Measurements from ENCODE around the gene IL4I1.

IL4I1 gene

GRCh38 chr19:49849433-49850220, 47.1 kb downstream of the IL4I1 start:
- H3K4me3 ChIP-seq (ENCODE audit: insufficient read depth, low read depth, low read length), result peak overlapping the region; percentile 62
- no peaks in the 10 kb centered on the region for H3K27me3 ChIP-seq (ENCODE audit: control insufficient read depth, insufficient read depth, low read length, poor library complexity, severe bottlenecking)
- peaks cover 24% of the 10 kb centered on the region for H3K4me1 ChIP-seq (ENCODE audit: control insufficient read depth, insufficient read depth, low read length)
- H3K27ac ChIP-seq (ENCODE audit: insufficient read depth, low read depth, low read length, poor library complexity, severe bottlenecking), result no peak overlapping the region
- WGBS, 2 experiments, result 91 to 92% methylated on average over 15 of the region's 15 CpGs
- no peaks in the 10 kb centered on the region for H3K9me3 ChIP-seq (ENCODE audit: control insufficient read depth, low read length)
- peaks cover 5% of the 10 kb centered on the region for H3K36me3 ChIP-seq (ENCODE audit: control insufficient read depth, insufficient read depth, low read length)

GRCh38 chr19:49848938-49849337, 47.7 kb downstream of the IL4I1 start:
- no peak overlapping the region for H3K4me3 ChIP-seq (ENCODE audit: insufficient read depth, low read depth, low read length)
- WGBS, 2 experiments, result 94 to 96% methylated on average over 3 of the region's 3 CpGs

DNA sequence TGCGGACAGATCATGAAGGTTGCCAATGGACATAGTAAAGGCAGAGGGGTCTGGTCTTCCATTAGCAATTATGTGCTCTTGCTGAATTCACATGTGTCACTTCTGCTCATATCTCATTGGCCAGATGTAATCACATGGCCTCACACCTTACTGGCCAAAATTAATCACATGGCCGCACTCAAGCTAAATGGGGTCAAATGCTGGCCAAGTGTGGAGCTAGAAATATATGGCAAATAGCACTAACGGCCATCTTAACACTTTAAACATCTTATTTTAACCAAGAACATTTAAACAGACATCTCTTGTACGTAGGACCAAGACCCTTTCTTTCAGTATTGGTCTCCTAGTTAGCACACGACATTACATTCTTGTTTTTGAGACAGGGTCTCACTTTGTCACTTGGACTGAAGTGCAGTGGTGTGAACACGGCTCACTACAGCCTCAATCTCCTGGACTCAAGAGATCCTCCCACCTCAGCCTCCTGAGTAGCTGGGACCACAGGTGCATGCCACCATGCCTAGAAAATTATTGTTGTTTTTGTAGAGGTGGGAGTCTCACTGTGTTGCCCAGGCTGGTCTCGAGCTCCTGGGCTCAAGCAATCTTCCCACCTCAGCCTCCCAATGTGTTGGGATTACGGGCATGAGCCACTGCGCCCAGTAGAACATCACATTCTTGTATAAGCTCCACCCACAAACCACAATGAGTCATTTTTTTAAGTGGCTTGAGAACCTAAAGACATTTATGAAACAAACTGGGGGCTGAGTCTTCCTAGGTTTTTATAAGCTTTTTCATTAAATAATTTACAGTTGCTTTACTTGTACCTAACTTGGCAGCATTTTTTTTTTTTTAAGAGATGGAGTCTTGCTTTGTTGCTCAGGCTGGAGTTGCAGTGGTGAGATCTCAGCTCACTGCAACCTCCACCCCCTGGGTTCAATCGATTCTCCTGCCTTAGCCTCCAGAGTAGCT, 48.7 kb downstream of the IL4I1 start:
- WGBS, 2 experiments, result 96% methylated on average over 10 of the region's 10 CpGs
- no peaks in the 10 kb centered on the region for H3K27me3 ChIP-seq (ENCODE audit: control insufficient read depth, insufficient read depth, low read length, poor library complexity, severe bottlenecking)
- H3K36me3 ChIP-seq (ENCODE audit: control insufficient read depth, insufficient read depth, low read length), result peaks cover 5% of the 10 kb centered on the region
- no peak overlapping the region for H3K4me3 ChIP-seq (ENCODE audit: insufficient read depth, low read depth, low read length)
- peaks cover 13% of the 10 kb centered on the region for H3K4me1 ChIP-seq (ENCODE audit: control insufficient read depth, insufficient read depth, low read length)
- H3K9me3 ChIP-seq (ENCODE audit: control insufficient read depth, low read length), result no peaks in the 10 kb centered on the region
- H3K27ac ChIP-seq (ENCODE audit: insufficient read depth, low read depth, low read length, poor library complexity, severe bottlenecking), result no peak overlapping the region

More at GRCh38 chr19:49848938-49849337, 47.7 kb downstream of the IL4I1 start:
- H3K36me3 ChIP-seq (ENCODE audit: control insufficient read depth, insufficient read depth, low read length), result peaks cover 5% of the 10 kb centered on the region
- H3K4me1 ChIP-seq (ENCODE audit: control insufficient read depth, insufficient read depth, low read length), result peaks cover 22% of the 10 kb centered on the region
- no peak overlapping the region for H3K27ac ChIP-seq (ENCODE audit: insufficient read depth, low read depth, low read length, poor library complexity, severe bottlenecking)
- H3K27me3 ChIP-seq (ENCODE audit: control insufficient read depth, insufficient read depth, low read length, poor library complexity, severe bottlenecking), result no peaks in the 10 kb centered on the region
- H3K9me3 ChIP-seq (ENCODE audit: control insufficient read depth, low read length), result no peaks in the 10 kb centered on the region

DNA sequence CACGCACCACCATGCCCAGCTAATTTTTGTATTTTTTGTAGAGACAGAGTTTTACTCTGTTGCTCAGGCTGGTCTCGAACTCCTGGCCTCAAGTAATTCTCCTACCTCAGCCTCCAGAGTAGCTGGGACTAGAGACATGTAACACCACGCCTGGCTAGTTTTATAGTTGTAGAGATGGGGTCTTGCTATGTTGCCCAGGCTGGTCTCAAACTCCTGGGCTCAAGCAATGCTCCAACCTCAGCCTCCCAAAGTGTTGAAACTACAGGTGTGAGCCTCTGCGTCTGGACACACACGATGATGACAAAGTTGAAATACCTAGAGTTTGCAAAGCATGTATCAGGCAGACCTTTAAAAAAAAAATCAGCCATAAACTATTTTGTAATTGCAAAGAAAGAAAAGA, 50.3 kb downstream of the IL4I1 start:
- no peak overlapping the region for H3K27ac ChIP-seq (ENCODE audit: insufficient read depth, low read depth, low read length, poor library complexity, severe bottlenecking)
- 70 to 75% methylated on average over 5 of the region's 5 CpGs for WGBS, 2 experiments

GRCh38 chr19:49845414-49845813, 51.3 kb downstream of the IL4I1 start:
- no peaks in the 10 kb centered on the region for H3K27me3 ChIP-seq (ENCODE audit: control insufficient read depth, insufficient read depth, low read length, poor library complexity, severe bottlenecking)
- no peaks in the 10 kb centered on the region for H3K9me3 ChIP-seq (ENCODE audit: control insufficient read depth, low read length)
- WGBS, 2 experiments, result 90 to 92% methylated on average over 3 of the region's 3 CpGs
- peaks cover 3% of the 10 kb centered on the region for H3K4me1 ChIP-seq (ENCODE audit: control insufficient read depth, insufficient read depth, low read length)
- H3K4me3 ChIP-seq (ENCODE audit: insufficient read depth, low read depth, low read length), result no peak overlapping the region
- H3K36me3 ChIP-seq (ENCODE audit: control insufficient read depth, insufficient read depth, low read length), result peaks cover 11% of the 10 kb centered on the region
- no peak overlapping the region for H3K27ac ChIP-seq (ENCODE audit: insufficient read depth, low read depth, low read length, poor library complexity, severe bottlenecking)

More for the DNA sequence above, 50.3 kb downstream of the IL4I1 start:
- Histone ChIP-seq H3K9me3 (ENCODE audit: control insufficient read depth, low read length) (no peaks in the 10 kb centered on the region), H3K4me3 (ENCODE audit: insufficient read depth, low read depth, low read length) (no peak overlapping the region), H3K4me1 (ENCODE audit: control insufficient read depth, insufficient read depth, low read length) (peaks cover 3% of the 10 kb centered on the region), H3K27me3 (ENCODE audit: control insufficient read depth, insufficient read depth, low read length, poor library complexity, severe bottlenecking) (no peaks in the 10 kb centered on the region), H3K36me3 (ENCODE audit: control insufficient read depth, insufficient read depth, low read length) (peaks cover 5% of the 10 kb centered on the region)

DNA sequence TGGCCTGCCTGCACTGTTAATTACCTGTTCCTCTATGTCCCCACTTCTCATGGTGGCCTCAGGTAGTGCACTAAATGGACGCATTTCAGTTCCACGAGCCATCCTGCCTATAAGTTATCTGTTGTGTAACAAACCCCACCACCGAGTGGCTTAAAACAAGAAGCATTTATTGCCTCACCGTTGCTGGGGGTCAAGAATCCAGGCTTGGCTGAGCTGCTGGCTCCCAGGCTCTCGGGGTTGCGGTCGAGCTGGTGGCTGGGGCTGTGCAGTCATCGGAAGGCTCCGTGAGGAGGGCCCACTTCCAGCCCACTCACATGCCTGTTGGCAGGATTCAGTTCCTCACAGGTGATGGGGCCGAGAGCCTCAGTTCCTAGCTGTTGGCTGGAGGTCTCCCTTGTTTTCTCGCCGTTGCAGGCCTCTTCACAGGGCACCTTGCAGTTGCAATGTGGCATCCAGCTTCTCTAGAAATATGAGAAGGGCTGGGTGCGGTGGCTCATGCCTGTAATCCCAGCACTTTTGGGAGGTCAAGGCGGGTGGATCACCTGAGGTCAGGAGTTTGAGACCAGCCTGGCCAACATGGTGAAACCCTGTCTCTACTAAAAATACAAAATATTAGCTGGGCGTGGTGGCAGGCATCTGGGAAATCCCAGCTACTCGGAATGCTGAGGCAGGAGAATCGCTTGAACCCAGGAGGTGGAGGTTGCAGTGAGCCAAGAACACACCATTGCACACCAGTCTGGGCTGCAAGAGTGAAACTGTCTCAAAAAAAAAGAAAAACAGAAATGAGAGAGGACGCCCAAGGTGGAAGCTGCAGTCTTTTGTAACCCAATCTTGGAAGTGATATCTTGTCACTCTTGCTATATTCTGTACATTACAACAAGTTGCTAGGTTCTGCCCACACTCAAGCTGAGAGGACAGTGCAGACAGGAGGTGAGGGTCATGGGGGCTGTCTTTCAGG, 52.3 kb downstream of the IL4I1 start:
- Histone ChIP-seq H3K27me3 (ENCODE audit: control insufficient read depth, insufficient read depth, low read length, poor library complexity, severe bottlenecking) (no peaks in the 10 kb centered on the region), H3K27ac (ENCODE audit: insufficient read depth, low read depth, low read length, poor library complexity, severe bottlenecking) (no peak overlapping the region), H3K36me3 (ENCODE audit: control insufficient read depth, insufficient read depth, low read length) (peaks cover 7% of the 10 kb centered on the region), H3K4me3 (ENCODE audit: insufficient read depth, low read depth, low read length) (no peak overlapping the region), H3K9me3 (ENCODE audit: control insufficient read depth, low read length) (no peaks in the 10 kb centered on the region), H3K4me1 (ENCODE audit: control insufficient read depth, insufficient read depth, low read length) (no peaks in the 10 kb centered on the region)
- 92% methylated on average over 18 of the region's 18 CpGs for WGBS, 2 experiments

- 96 to 97% methylated on average over 2 of the region's 3 CpGs for WGBS, 2 experiments
- no peaks in the 10 kb centered on the region for H3K4me1 ChIP-seq (ENCODE audit: control insufficient read depth, insufficient read depth, low read length)
These were observed 53.4 kb downstream of the IL4I1 start for GRCh38 chr19:49843265-49843664.

GRCh38 chr19:49840736-49841249, 55.9 kb downstream of the IL4I1 start:
- 92 to 94% methylated on average over 17 of the region's 17 CpGs for WGBS, 2 experiments
- no peaks in the 10 kb centered on the region for H3K27me3 ChIP-seq (ENCODE audit: control insufficient read depth, insufficient read depth, low read length, poor library complexity, severe bottlenecking)
- H3K4me1 ChIP-seq (ENCODE audit: control insufficient read depth, insufficient read depth, low read length), result no peaks in the 10 kb centered on the region
- H3K9me3 ChIP-seq (ENCODE audit: control insufficient read depth, low read length), result no peaks in the 10 kb centered on the region
- H3K4me3 ChIP-seq (ENCODE audit: insufficient read depth, low read depth, low read length), result no peak overlapping the region
- peak overlapping the region; percentile 13 for H3K27ac ChIP-seq (ENCODE audit: insufficient read depth, low read depth, low read length, poor library complexity, severe bottlenecking)
- peaks cover 30% of the 10 kb centered on the region for H3K36me3 ChIP-seq (ENCODE audit: control insufficient read depth, insufficient read depth, low read length)

More at GRCh38 chr19:49843265-49843664, 53.4 kb downstream of the IL4I1 start:
- no peak overlapping the region for H3K27ac ChIP-seq (ENCODE audit: insufficient read depth, low read depth, low read length, poor library complexity, severe bottlenecking)
- H3K9me3 ChIP-seq (ENCODE audit: control insufficient read depth, low read length), result no peaks in the 10 kb centered on the region
- H3K27me3 ChIP-seq (ENCODE audit: control insufficient read depth, insufficient read depth, low read length, poor library complexity, severe bottlenecking), result no peaks in the 10 kb centered on the region
- peaks cover 15% of the 10 kb centered on the region for H3K36me3 ChIP-seq (ENCODE audit: control insufficient read depth, insufficient read depth, low read length)
- no peak overlapping the region for H3K4me3 ChIP-seq (ENCODE audit: insufficient read depth, low read depth, low read length)

GRCh38 chr19:49840321-49840720, 56.4 kb downstream of the IL4I1 start:
- H3K36me3 ChIP-seq (ENCODE audit: control insufficient read depth, insufficient read depth, low read length), result peaks cover 33% of the 10 kb centered on the region
- no peak overlapping the region for H3K27ac ChIP-seq (ENCODE audit: insufficient read depth, low read depth, low read length, poor library complexity, severe bottlenecking)
- no peak overlapping the region for H3K4me3 ChIP-seq (ENCODE audit: insufficient read depth, low read depth, low read length)
- H3K4me1 ChIP-seq (ENCODE audit: control insufficient read depth, insufficient read depth, low read length), result no peaks in the 10 kb centered on the region
- no peaks in the 10 kb centered on the region for H3K27me3 ChIP-seq (ENCODE audit: control insufficient read depth, insufficient read depth, low read length, poor library complexity, severe bottlenecking)
- 92% methylated on average over 11 of the region's 11 CpGs for WGBS, 2 experiments
- no peaks in the 10 kb centered on the region for H3K9me3 ChIP-seq (ENCODE audit: control insufficient read depth, low read length)
